ENCODE measurements around the gene TTC27. TPM values are rescaled to one million over a fixed set of nuclear protein-coding genes. Genes with fewer than 3 reads are reported as not detected.

TTC27 gene
- total RNA-seq, 1 experiment from 2014 or later = 63.7 TPM

DNA sequence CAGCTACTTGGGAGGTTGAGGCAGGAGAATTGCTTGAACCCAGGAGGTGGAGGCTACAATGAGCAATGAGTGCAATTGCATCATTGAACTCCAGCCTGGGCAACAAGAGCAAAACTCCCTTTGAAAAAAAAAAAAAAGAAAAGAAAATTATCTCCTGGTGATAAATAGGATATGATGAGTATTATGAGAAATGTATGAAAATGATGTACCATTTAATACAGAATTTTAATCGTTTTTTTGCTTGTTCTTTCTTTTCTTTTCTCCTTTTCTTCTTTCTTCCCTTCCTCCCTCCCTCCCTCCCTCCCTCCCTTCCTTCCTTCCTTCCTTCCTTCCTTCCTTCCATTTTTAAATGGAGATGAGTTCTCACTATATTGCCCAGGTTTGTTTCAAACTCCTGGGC is 40.4 kb downstream of the TTC27 start:
- DNase-seq (ENCODE audit: low read depth) = no peak

DNA sequence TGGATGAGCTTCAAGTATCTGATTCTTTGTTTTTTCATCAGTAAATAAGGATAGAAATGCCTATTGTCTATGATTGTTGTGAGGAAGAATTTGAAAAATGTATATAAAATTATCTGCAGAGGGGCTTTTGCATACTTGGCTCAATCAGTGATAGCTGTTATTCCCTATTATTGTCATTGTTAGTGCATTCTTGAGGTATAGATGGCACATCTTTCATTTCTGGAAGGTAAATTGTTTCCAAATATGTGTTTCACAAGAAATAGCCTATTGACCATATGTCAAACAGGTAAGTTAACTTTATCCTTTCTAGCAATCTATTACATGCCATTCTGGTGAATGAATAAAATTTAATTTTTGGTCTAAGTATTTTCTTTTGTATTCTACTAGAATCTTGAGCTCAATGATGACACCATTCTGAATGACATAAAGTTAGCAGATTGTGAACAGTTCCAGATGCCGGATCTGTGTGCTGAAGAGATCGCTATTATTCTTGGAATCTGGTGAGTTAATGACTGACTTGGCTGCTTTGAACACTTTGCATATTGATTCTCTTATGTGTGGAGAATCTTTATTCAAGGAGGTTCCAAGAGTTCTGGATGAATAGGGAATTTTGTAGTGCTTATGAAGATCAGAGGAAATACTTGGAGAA is 44.2 kb downstream of the TTC27 start:
- no peak for DNase-seq (ENCODE audit: low read depth)

DNA sequence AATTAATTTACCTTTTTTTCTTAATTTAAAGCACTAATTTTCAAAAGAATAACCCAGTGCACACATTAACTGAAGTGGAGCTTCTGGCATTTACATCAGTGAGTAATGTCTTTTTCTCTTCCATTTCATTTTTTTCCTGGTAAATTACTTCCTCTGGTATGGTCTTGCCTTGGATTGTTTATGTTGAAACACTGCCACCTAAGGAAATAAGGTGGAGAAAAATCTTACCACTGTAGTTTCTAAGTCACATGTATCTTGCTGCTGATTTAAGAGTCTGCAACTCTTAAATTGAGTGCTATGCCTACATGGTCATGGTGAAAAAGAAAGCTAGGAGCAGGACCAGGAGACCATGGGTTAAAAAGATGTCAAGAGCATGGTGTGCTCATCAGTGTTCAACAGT is 51.0 kb downstream of the TTC27 start:
- DNase-seq (ENCODE audit: low read depth) = no peak

DNA sequence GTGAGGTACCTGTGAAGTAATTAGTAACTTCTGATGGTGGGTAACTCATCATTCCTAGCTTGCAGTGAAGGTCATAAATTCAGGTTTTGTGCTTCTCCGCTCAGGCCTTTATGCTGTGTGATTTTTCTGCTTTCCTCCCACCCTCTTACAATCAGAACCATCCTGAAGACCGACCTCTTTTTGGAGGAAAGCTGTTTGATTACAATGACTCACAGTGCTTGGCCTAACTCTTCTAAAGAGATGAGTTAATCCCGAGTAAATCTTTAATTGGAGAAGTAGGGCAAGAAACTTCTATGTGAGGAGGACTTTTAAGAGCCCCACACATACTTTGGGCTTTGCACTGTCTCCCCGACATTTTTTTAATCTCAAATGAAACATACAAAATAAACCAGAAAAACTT is 53.1 kb downstream of the TTC27 start:
- no peak for DNase-seq (ENCODE audit: low read depth)

DNA sequence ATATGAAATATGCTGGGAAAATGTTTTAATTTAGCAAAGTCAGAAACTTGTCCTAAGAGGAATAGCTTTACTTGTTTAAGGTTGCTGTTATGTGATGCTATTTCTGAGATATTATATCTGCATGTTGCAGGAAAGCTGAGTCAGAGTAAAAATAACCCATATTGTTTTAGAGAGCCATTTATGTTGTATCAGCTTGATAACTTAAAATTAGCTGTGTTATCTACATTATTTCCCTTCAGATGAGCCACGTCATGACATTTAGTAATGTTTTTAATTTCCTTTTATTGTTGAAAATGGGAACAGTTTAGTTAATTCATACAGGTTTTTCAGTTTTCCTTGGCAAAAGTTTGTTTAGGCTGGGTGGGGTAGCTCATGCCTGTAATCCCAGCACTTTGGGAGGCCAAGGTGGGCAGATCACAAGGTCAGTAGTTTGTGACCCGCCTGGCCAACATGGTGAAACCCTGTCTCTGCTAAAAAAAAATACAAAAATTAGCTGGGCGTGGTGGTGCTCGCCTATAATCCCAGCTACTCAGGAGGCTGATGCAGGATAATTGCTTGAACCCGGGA is 55.8 kb downstream of the TTC27 start:
- DNase-seq (ENCODE audit: low read depth) = no peak

DNA sequence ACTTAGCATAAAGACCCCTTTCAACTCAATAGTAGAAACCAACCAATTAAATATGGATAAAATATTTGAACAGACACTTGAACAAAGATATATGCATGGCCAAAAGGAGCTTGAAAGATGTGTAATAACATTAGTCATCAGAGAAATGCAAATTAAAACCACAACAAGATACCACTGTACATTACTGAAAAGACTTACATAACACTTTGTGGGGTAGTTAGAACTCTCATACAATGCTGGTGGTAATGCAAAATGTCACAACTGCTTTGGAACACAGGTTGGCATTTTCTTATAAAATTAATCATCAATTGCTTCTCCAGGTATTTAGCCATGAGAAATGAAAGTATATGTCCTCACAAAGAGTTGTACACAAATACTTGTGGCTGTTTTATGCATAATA is 60.7 kb downstream of the TTC27 start:
- peak; percentile 14 for DNase-seq (ENCODE audit: low read depth)

DNA sequence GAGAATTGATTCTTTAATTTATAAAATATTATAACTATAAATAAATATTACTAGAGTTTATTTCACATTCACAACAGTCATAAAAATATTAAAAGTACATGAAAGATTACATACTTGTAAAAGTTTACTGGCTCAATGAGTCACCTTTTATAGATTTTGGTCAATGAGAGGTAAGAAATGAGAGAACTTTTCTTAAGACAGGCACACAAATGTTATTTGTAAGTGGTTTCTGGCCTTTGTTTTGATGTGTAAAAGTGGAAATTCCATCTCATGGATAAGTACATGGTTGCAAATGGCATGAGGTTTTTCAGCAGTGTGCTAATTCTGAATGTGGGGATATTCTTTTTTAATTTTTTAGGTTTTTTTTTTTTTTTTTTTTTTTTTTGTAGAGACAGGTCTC is 63.8 kb downstream of the TTC27 start:
- DNase-seq (ENCODE audit: low read depth) = no peak

DNA sequence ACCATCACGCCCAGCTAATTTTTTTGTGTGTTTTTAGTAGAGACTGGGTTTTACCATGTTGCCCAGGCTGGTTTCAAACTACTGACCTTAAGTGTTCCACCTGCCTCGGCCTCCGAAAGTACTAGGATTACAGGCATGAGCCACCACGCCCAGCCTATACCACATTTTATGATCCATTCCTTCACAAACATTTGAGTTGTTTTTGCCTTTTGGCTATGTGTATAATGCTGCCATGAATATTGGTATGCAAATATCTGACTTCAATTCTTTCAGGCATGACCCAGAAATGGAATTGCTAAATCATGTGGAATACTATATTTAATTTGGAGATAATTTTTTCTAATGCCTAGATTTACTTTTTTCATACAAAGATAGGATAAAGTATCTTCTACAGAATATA is 68.6 kb downstream of the TTC27 start:
- DNase-seq (ENCODE audit: low read depth) = no peak

DNA sequence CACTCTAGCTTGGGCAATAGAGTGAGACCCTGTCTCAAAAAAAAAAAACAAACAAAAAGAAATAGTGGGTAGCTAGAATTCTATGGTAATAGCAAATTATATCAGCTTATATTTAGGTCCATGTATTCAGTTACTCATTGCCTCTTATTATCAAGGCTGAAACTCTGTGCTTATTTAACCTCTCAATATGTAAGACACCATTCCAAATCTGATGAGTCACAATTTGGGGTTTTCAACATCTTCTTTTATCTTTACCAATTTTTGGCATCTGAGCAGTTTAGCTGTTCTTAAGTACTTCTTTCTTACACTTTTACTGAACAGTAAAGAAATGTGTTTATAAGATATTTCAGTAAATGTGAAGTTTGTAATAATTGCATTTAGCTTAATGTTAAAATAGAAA is 69.3 kb downstream of the TTC27 start:
- DNase-seq (ENCODE audit: low read depth) = peak; percentile 7

DNA sequence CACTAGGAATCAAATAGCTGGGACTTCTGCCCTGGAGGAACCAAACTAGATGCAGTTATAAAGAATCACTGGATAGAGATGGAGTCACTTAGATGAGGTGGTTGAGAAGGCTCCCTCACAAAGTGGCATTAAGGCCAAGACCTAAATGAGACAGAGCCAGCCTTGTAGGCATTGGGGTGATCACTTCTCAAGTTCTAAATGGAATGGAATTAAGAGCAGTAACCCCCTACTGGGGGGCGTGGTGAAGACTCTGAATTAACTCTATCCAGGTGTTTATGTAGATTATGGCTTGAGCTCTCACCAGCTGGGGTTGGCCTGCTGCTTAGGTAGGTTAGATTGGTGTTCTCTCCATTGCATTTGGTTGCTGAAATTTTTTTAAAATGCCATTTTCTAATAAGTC is 71.3 kb downstream of the TTC27 start:
- DNase-seq (ENCODE audit: low read depth) = no peak

DNA sequence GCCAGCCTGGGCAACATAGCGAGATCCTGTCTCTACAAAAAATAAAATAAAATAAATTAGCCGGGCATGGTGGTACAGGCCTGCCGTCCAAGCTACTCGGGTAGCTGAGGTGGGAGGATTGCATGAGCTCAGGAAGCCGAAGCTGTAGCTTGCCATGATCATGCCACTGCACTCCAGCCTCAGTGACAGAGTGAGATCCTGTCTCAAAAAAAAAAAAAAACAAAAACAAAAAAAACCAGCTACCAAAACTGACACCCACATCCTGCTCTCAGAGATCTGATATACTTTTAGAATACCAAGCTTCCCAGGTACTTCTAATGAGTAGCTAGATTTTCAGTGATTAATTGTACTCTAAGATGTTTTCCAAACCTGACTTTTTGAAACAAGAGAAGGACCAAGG is 74.0 kb downstream of the TTC27 start:
- DNase-seq (ENCODE audit: low read depth) = no peak

DNA sequence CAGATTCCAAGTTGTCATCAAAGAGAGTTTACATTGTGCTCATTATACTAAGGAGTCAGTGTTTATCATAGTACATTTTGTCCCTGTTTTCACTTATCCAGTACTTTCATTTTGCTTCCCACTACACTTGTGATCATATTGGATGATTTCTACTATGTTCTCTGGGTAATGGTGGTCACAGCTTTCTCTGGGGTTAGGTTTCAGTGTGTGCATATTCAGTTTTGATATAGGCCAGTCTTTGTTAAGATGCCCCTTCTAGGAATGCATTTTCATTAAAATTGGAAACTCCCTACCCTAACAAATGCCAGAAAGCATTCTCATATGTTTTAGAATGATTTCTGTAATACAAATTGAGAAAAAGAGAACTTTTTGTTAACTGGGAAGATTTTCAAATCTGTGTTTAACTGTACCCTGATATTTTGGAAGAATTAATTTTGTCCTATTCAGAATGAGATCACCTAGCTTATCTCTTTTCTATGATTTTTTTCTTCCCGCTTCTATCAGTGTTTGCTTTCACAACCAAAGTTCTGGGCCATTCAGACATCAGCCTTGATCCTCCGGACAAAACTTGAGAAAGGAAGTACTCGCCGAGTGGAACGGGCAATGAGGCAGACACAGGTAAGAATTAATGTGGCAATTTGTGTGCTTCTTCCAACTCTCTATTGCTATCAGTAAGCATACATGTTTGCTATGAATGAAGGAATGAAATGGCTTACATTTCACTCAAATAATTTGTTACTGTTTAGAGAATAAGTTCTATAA is 74.6 kb downstream of the TTC27 start:
- DNase-seq (ENCODE audit: low read depth) = no peak

DNA sequence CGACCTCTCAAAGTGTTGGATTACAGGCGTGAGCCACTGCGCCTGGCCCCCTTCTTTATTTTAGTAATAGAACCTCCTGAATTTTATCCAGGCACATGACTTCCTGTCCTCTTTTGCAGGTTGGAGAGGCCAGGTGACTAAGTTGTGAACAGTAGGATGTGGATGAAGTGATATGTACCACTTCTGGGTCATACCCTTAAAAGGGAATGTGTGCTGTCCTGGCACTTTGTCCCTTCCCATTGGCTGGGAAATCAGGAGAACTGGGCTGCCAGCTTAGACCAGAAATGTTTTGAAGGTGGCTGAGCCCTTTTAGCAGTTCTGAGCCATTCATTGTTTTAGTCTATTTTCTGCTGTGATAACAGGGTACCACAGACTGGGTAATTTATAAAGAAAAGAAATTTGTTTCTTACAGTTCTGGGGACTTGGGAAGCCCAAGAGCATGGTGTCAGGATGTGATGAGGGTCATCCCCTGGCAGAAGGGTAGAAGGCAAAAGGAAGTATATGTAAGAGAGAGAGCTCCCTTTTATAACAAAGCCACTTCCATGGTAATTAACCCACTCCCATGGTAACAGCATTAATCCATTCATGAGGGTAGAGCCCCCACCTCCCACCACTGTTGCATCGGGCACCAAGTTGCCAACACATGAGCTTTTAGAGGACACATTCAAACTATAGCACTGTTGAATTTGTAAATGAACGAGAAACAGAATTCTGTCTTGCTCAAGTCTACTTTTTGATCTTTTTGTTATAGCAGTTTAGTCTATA is 79.1 kb downstream of the TTC27 start:
- no peak for DNase-seq (ENCODE audit: low read depth)

DNA sequence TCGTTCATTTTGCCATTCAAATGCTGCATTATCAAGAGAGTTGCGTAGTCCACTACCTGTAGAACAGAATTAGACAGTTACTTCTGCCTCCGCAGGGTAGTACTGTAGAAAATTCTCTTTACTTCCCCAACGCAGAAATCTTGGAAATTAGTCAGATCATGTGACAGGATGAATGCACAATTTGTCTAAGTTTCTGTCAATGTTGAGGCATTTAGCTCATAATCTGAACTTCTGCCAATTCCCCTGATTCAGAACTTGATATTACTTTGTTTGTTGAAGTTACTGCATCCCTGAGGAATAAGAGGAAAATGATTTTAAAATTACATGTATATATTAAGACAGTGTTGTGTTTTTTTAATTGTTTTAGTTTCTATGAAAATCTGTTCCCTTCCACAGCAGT is 83.4 kb downstream of the TTC27 start:
- DNase-seq (ENCODE audit: low read depth) = peak; percentile 6

DNA sequence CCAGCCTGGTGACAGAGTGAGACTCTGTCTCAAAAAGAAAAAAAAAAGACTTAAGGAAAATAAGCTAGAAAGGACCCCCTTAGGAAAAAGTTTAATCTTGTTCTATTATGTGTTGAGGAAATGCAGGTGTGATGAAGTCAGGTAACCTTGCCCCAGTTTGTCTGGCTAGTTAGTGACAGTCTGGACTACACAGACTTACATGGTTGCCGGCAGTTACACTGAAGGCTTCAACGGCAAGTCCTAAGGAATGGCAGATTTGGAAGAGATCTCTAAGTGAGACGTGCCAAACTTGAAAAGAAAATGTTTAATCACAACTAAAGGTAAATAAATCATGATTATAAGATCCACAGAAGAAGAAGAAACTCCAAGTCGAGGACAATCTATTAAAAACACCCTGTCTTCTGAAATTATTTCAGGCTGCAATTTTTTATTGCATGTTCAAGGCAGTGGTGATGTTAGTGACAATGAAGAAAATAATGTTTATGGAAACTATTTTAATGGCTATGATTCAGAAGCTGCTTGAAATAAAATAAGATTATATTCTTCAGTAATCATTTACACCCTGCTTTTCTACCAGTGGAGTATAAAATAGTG is 84.2 kb downstream of the TTC27 start:
- DNase-seq (ENCODE audit: low read depth) = no peak

DNA sequence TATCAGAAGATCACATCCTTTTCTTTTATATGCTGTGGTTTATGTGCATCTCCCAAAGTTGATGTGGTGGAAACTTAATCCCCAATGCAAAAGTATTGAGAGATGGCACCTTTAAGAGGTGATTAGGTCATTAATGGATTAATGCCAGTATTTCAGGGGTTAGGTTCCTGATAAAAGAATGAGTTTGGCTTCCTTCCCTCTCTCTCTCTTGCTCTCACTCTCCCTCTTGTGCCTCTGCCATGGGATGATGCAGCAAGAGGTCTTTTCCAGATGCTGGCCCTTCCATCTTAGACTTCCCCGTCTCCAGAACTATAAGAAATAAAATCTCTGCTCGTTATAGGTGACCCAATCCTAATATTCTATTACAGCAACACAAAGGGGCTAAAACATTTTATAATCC is 85.0 kb downstream of the TTC27 start:
- no peak for DNase-seq (ENCODE audit: low read depth)

DNA sequence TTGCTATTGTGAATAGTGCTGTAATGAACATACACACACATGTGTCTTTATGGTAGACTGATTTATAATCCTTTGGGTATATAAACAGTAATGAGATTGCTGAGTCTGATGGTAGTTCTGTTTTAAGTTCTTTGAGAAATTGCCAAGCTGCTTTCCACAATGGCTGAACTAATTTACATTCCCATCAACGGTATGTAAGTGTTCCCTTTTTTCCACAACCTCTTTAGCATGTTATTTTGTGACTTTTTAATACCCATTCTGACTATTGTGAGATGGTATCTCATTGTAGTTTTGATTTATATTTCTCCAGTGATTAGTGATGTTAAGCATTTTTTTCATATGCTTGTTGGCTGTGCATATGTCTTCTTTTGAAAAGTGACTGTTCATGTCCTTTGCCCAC is 86.7 kb downstream of the TTC27 start:
- DNase-seq (ENCODE audit: low read depth) = no peak

DNA sequence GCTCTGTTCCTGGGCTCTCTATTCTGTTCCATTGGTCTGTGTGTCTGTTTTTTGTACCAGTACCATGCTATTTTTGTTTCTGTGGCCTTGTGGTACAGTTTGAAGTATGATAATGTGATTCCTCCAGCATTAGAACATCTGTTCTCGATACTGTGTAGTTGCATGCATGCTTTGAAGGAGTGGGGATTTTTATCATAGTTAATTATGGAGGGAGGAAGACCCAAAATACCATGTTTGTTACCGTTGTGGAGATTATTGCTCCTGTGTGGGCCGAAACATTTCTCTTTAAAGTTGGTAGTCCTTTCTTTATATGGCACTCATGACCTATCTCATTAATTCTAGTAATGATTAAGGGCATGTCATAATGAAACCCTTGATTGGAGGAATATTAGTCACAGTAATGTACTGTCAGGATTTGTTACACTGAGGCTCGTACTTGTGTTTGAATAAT is 87.6 kb downstream of the TTC27 start:
- DNase-seq (ENCODE audit: low read depth) = no peak

DNA sequence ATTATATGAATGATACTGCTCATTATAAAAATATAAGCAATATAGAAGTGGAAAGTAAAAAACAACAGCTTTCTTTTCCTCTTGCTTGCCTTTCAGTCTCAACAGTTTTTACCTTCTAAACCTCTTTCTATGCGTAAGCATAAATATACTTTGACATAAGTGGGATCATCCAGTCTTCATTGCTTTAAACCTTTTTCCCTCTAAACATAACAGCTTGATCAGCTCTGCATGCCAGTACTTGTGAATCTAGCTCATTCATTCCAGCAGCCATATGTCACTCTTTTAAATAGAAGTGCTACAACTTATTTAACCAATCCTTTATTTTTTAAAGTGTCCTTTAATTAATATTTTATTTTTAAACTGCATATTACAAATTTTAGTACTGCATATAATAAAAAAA is 88.1 kb downstream of the TTC27 start:
- DNase-seq (ENCODE audit: low read depth) = no peak

DNA sequence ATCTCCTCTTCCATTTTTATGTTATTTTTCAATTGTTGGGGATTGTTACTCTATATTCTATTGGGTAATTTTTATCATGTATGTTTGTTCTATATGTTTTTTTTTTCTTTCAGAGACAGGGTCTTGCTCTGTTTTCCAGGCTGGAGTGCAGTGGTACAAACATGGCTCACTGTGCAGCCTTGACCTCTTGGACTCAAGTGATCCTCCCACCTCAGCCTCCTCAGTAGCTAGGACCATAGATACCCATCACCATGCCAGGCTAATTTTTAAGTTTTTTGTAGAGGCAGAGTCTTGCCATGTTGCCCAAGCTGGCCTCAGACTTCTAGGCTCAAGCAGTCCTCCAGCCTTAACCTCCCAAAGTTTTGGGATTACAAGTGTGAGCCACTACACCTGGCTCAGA is 88.7 kb downstream of the TTC27 start:
- DNase-seq (ENCODE audit: low read depth) = no peak

DNA sequence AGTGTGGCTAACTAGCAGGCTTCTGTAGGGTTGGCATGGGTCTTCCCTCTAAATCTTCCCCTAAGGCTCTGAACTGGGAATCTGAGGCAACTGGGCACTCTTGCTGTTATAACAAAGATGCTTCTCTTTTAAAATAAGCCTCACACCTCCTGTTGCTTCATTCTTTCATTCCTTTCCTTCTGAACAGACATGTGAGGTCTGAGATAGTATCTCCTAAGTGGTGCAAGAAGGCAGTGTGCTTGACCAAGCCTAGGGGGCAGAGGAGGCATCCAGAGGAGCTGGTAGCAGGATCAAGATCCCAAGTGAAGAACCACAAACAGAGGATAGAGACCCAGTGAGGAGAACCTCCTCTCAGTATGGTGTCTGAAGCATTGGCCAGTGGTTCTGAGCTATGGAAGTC is 90.9 kb downstream of the TTC27 start:
- no peak for DNase-seq (ENCODE audit: low read depth)

DNA sequence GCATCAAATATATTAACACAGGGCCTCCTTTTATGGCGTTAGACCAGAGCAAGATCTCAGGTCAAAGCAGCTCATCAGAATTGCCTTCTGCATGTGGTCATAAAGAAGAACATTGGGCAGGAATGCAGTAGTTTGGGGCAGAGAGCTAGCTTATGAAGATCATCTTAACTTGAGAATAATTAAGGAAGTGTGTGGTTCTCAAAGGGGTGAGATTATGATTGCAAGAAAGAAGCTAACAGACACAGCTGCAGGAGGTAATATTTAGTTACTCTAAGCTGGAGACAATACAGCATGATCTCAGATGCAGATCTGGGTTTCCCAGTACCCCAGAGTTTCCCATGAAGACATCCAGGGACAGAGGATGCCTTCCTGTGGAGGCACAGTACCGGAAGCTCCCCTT is 91.6 kb downstream of the TTC27 start:
- DNase-seq (ENCODE audit: low read depth) = no peak

All from Daoy (cell line).